ENCODE results near the gene XXYLT1. TPM values are rescaled to one million over a fixed set of nuclear protein-coding genes. Genes with fewer than 3 reads are reported as not detected.

XXYLT1 gene
- total and polyA plus RNA-seq, 12 donors: 6.2 to 14.6 (median 9.3) TPM

DNA sequence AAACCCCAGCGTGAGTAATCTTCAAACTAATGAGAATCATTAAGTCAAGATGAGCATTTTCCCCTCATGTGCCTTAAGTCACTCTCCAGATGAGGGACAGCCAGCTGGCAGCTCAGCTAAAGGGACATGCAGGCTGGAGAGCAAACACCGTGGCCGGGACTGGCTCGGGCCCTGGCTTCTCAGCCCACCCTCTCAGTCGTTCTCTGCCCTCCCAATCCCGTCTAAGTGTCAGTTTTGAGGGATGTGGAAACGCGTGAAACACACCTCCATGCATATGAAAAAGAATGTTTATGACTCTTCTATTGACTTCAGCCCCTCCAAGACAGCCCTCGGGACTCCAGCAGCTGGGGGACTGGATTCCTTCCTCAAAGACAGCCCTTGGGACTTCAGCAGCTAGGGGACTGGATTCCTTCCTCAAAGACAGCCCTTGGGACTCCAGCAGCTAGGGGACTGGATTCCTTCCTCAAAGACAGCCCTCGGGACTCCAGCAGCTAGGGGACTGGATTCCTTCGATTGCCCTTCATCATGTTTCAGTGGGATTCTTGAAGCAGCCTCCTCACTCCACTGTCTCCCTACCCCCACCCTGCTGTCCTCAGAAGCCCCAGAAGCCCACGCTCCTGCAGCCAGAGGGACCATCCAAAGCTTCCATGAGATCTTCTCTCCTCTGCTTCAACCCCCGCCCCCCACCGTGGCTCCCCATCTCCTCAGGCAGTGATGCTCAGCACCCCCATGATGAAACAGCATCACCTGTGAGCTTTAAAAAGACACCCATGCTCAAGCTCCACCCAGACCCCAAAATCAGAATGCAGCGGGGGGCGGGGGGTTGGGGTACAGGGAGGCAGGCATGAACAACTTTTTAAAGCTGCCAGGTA lies 228.9 kb downstream of the XXYLT1 start:
- no peak for TF ChIP-seq POLR2A (IDR thresholded peaks at IDR 0.05)
- TF ChIP-seq, protein P1, sequence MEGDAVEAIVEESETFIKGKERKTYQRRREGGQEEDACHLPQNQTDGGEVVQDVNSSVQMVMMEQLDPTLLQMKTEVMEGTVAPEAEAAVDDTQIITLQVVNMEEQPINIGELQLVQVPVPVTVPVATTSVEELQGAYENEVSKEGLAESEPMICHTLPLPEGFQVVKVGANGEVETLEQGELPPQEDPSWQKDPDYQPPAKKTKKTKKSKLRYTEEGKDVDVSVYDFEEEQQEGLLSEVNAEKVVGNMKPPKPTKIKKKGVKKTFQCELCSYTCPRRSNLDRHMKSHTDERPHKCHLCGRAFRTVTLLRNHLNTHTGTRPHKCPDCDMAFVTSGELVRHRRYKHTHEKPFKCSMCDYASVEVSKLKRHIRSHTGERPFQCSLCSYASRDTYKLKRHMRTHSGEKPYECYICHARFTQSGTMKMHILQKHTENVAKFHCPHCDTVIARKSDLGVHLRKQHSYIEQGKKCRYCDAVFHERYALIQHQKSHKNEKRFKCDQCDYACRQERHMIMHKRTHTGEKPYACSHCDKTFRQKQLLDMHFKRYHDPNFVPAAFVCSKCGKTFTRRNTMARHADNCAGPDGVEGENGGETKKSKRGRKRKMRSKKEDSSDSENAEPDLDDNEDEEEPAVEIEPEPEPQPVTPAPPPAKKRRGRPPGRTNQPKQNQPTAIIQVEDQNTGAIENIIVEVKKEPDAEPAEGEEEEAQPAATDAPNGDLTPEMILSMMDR (IDR thresholded peaks at IDR 0.05): no peak
- intact Hi-C loops (cut with DNase I): no loop called here
- DNase-seq: peak in 1 of 7 donors; percentile 10
- Histone ChIP-seq H3K4me3 (no peak overlapping the region), H3K9me3 (replicated peaks in 1 of 3) (no peaks in the 10 kb centered on the region), H3K27ac (no peak overlapping the region), H3K36me3 (replicated peaks in 1 of 2) (no peaks in the 10 kb centered on the region), H3K4me1 (replicated peaks in 1 of 2) (no peaks in the 10 kb centered on the region), H3K27me3 (no peaks in the 10 kb centered on the region)
- 72 to 81% (median 81%) methylated on average over 14 to 16 of the region's 16 CpGs for WGBS, 4 donors

DNA sequence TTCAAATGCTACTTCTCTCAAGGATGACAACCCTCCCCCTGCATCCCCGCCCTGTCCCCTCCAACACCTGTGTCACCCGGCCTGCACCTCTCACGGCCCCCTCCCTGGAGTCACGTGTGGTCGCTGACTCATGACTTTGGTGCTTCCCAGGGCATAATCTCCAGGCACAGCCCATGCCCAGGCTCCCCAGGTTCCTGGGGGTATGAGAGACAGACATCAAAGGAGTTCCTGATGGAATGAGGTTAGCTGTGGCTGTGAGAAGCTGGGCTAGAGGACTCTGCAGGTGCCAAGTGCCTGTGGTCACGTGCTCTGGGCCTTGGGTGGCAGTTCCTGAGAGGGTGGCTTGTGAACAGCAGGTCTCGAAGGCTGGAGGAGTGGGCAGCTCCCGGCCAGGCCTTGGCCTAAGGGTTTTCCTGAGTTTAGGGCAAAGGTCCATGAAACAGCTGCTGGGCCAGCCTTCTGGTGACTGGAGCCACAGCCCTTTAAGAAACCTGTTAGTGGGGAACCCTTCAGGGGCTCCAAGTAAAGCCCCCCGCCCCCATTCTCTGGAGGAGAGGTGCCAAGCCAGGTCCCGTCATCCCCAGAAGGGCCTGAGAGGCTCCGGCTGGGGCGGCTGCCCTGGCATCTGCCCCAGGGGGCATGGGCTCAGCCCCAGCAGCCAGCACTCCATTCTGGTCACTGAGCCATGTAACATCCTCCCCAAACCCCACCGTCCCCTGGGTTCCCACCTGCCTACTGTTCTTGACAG lies 230.0 kb downstream of the XXYLT1 start:
- Histone ChIP-seq H3K36me3 (replicated peaks in 1 of 2) (no peaks in the 10 kb centered on the region), H3K27me3 (no peaks in the 10 kb centered on the region), H3K4me1 (replicated peaks in 1 of 2) (no peaks in the 10 kb centered on the region), H3K9me3 (replicated peaks in 1 of 3) (no peaks in the 10 kb centered on the region), H3K27ac (no peak overlapping the region), H3K4me3 (no peak overlapping the region)
- DNase-seq: peak in 1 of 7 donors; percentile 31
- 78 to 87% (median 86%) methylated on average over 9 to 13 of the region's 13 CpGs for WGBS, 4 donors
- no peak for TF ChIP-seq POLR2A (IDR thresholded peaks at IDR 0.05)
- TF ChIP-seq, protein P1 (IDR thresholded peaks at IDR 0.05): no peak
- intact Hi-C loops (cut with DNase I): no loop called here

DNA sequence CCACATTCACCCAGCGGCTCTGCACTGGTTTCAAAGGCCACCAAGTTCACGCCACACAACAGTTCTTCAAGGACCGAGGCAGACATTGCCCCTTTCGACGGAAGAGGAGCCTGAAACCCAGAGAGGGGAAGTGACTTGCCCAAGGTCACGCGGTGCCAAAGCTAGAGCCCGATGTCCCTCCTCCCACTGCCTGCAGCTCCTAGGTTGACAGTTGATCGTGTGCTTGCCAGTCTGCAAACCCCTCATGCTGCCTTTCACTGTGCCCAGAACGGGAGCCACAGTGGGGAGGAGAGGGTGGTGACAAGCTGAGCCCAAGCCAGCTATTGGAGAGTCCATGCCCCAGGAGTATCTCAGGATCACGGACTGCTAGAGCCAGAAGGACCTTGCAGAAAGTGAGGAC lies 230.9 kb downstream of the XXYLT1 start:
- 60 to 68% (median 66%) methylated on average over 4 to 11 of the region's 11 CpGs for WGBS, 4 donors
- TF ChIP-seq, protein P1 (IDR thresholded peaks at IDR 0.05): no peak
- TF ChIP-seq POLR2A (IDR thresholded peaks at IDR 0.05): no peak
- H3K27me3 ChIP-seq: no peaks in the 10 kb centered on the region
- no peak overlapping the region for H3K27ac ChIP-seq
- peak in 1 of 7 donors; percentile 42 for DNase-seq
- no peak overlapping the region for H3K4me3 ChIP-seq
- no peaks in the 10 kb centered on the region for H3K36me3 ChIP-seq (replicated peaks in 1 of 2)
- H3K9me3 ChIP-seq (replicated peaks in 1 of 3): no peaks in the 10 kb centered on the region
- intact Hi-C loops (cut with DNase I): no loop called here
- H3K4me1 ChIP-seq (replicated peaks in 1 of 2): no peaks in the 10 kb centered on the region

DNA sequence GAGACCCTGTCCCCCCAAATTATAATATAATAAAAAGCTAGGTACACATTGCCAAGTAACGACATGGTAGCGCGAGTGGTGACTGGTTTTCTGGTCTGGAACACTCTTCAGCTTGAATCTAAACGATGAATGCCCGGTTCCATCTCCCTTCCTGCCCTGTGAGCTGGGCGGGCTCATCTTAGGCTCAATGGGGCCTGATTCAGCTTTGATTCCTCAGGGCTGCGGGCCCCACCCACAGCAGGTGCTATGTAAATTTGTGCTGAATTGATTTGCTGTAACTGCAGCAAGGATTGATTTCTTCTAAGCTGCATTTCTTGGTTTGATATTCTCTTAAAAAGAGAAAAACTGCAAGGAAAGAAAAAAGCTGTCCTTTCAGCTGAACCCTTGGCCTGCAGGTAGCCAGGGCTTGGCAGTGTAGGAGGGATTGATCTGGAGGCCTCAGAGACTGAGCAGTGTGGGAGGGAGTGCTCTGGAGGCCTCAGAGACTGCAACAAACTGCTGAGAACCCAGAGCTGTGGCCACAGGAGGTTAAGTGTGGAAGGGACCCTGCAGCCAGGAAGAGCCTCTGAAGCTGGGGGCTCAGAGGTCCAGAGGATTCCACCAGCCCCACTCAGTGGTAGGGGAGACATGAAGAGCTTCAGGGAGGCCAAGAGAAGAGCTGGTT lies 231.6 kb downstream of the XXYLT1 start:
- TF ChIP-seq, protein P1 (IDR thresholded peaks at IDR 0.05): no peak
- no peak for TF ChIP-seq POLR2A (IDR thresholded peaks at IDR 0.05)
- Histone ChIP-seq H3K4me3 (no peak overlapping the region), H3K9me3 (replicated peaks in 1 of 3) (no peaks in the 10 kb centered on the region), H3K36me3 (replicated peaks in 1 of 2) (no peaks in the 10 kb centered on the region), H3K27me3 (no peaks in the 10 kb centered on the region), H3K4me1 (replicated peaks in 1 of 2) (no peaks in the 10 kb centered on the region), H3K27ac (no peak overlapping the region)
- DNase-seq: peak in 1 of 7 donors; percentile 25
- intact Hi-C loops (cut with DNase I): no loop called here
- 86 to 95% (median 89%) methylated on average over 7 of the region's 7 CpGs for WGBS, 4 donors

All from adrenal gland (tissue), 12 donors.